ENCODE results near the gene MYL3. TPM values are rescaled to one million over a fixed set of nuclear protein-coding genes. Genes with fewer than 3 reads are reported as not detected.

The MYL3 gene
- total RNA-seq, 2 donors from 2014 or later: not detected

- H3K4me3 Mint-ChIP-seq: no peak overlapping the region
- peaks cover 15% of the 10 kb centered on the region for H3K27me3 Mint-ChIP-seq
- H3K36me3 Mint-ChIP-seq (ENCODE audit: low read depth): no peaks in the 10 kb centered on the region
- ATAC-seq (replicated peaks): no peak
- no peak overlapping the region for H3K27ac Mint-ChIP-seq
- peaks cover 4% of the 10 kb centered on the region for H3K4me1 Mint-ChIP-seq
- no peaks in the 10 kb centered on the region for H3K9me3 Mint-ChIP-seq
Observed at GRCh38 chr3:46867550-46867898, 4.3 kb upstream of the MYL3 start.

GRCh38 chr3:46866720-46867549 is 3.7 kb upstream of the MYL3 start:
- Mint-ChIP-seq H3K4me1 (peaks cover 4% of the 10 kb centered on the region), H3K27ac (no peak overlapping the region), H3K36me3 (ENCODE audit: low read depth) (no peaks in the 10 kb centered on the region), H3K9me3 (no peaks in the 10 kb centered on the region), H3K4me3 (no peak overlapping the region), H3K27me3 (peaks cover 15% of the 10 kb centered on the region)
- peak; percentile 71 for ATAC-seq (replicated peaks)

DNA sequence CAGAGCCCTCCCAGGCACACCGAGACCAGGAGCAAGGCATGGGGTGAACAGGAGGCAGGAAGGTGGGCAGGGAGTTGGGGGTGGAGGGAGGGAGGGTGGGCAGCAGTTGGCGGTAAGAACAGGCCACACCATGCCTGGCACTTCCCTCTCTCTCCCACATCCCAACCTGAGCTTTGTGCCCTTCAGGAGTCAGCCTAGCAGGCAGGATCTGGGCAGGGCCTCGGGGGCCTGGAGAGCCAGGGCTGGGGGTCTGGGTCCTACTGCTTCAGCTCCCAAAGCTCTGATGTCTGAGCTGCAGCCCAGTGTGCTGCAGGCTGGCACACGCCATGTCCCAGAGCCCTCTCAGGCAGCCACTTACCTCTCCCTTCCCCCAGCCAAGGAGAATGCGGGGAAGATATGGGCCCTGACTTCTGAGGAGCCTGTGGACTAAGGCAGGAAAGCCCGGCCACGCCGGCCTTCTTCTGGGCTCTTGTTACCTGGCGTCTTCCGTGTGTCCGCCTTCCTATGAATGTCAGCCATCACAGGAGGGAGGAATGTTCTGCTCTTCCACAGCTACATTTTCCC is 2.9 kb upstream of the MYL3 start:
- Mint-ChIP-seq H3K4me1 (peaks cover 4% of the 10 kb centered on the region), H3K27me3 (peaks cover 15% of the 10 kb centered on the region), H3K9me3 (no peaks in the 10 kb centered on the region), H3K4me3 (no peak overlapping the region), H3K27ac (no peak overlapping the region), H3K36me3 (ENCODE audit: low read depth) (no peaks in the 10 kb centered on the region)
- ATAC-seq (replicated peaks): no peak

DNA sequence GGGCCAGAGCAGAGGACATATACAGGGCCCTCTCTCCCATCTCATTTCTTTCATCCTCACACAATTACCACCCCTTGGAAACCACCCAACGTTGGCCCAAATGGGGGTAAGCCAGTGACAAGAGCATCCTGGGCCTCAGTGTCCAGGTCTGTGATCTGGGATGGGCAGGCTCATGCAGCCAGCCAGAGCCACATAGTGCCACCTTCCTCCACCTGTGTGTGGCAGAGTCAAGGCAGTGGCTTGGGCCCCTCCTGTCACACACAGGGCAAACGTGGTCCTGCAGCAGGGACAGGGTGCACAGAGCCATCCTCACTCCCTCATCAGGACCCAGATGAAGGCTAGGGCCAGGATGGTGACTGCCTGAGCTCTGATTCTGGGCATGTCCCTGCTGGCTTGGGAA is 2.3 kb upstream of the MYL3 start:
- Mint-ChIP-seq H3K9me3 (no peaks in the 10 kb centered on the region), H3K4me1 (peaks cover 4% of the 10 kb centered on the region), H3K36me3 (ENCODE audit: low read depth) (no peaks in the 10 kb centered on the region), H3K27ac (no peak overlapping the region), H3K4me3 (no peak overlapping the region), H3K27me3 (peaks cover 12% of the 10 kb centered on the region)
- ATAC-seq (replicated peaks): no peak

DNA sequence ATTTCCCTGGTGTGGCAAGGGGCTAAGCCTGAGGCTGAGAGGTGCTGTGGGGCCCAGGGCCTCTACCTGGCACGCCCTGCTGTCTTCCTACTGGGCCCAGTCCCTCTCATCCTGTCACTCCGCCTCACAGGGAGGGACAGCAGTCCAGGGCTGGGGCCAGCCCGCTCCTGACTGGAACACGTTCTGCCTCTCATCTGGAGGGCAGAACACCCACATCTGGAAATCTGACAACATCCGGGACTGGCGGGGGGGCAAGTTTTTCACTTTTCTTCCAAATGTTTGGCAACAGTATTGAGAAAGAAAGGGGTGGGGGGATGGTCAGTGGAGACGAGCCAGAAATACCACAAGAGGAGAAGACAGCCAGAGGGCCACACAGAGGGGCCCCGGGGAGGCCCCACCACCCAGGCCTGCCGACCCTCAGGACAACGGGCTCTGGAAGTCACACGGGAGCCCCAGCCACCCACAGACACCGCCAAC is 1.8 kb upstream of the MYL3 start:
- Mint-ChIP-seq H3K27ac (no peak overlapping the region), H3K9me3 (no peaks in the 10 kb centered on the region), H3K4me3 (no peak overlapping the region), H3K36me3 (ENCODE audit: low read depth) (no peaks in the 10 kb centered on the region), H3K4me1 (peaks cover 4% of the 10 kb centered on the region), H3K27me3 (peaks cover 12% of the 10 kb centered on the region)
- no peak for ATAC-seq (replicated peaks)

- Mint-ChIP-seq H3K27ac (no peak overlapping the region), H3K27me3 (peaks cover 4% of the 10 kb centered on the region), H3K9me3 (no peaks in the 10 kb centered on the region), H3K4me3 (no peak overlapping the region), H3K4me1 (peaks cover 4% of the 10 kb centered on the region), H3K36me3 (ENCODE audit: low read depth) (no peaks in the 10 kb centered on the region)
- ATAC-seq (replicated peaks): no peak
Observed at GRCh38 chr3:46864061-46864881, 1.0 kb upstream of the MYL3 start.

DNA sequence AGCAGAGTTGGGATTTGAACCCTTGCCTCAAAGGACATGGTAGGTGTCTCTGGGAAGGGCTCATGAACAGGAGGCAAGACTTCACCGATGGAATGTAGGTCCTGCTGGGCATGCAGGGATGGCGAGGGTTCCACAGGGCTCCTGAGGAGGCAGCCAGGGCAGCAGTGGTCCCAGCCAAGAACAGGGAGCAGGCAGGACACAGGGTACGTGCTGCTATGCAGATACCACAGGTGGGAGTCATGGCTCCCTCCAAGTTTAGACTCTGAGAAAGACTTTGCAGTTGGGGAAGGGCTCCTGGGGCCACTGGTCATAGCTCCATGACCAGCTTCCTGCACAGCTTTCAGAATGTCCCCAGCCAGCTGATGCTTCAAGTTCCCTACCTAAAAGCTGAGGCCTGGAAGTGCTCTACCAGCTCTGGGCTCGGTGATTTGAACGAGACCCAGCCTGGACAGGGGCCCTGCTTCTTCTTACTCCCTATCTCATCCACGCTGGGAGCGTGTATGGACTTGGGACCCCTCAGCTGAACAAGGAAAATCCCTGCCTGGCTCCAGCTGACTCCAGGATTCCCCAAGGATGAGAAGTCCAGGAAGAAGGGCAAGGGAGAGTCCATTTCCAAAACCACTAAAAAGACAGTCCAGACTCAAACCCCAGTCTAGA is 747 bp downstream of the MYL3 start:
- Mint-ChIP-seq H3K27me3 (peaks cover 8% of the 10 kb centered on the region), H3K4me1 (peaks cover 4% of the 10 kb centered on the region), H3K9me3 (no peaks in the 10 kb centered on the region), H3K4me3 (no peak overlapping the region), H3K36me3 (ENCODE audit: low read depth) (no peaks in the 10 kb centered on the region), H3K27ac (no peak overlapping the region)
- ATAC-seq (replicated peaks): no peak

- no peak for ATAC-seq (replicated peaks)
- Mint-ChIP-seq H3K36me3 (ENCODE audit: low read depth) (no peaks in the 10 kb centered on the region), H3K27ac (no peak overlapping the region), H3K4me3 (no peak overlapping the region), H3K9me3 (no peaks in the 10 kb centered on the region), H3K27me3 (peaks cover 7% of the 10 kb centered on the region), H3K4me1 (peaks cover 2% of the 10 kb centered on the region)
Observed at GRCh38 chr3:46861605-46862368, 1.5 kb downstream of the MYL3 start.

DNA sequence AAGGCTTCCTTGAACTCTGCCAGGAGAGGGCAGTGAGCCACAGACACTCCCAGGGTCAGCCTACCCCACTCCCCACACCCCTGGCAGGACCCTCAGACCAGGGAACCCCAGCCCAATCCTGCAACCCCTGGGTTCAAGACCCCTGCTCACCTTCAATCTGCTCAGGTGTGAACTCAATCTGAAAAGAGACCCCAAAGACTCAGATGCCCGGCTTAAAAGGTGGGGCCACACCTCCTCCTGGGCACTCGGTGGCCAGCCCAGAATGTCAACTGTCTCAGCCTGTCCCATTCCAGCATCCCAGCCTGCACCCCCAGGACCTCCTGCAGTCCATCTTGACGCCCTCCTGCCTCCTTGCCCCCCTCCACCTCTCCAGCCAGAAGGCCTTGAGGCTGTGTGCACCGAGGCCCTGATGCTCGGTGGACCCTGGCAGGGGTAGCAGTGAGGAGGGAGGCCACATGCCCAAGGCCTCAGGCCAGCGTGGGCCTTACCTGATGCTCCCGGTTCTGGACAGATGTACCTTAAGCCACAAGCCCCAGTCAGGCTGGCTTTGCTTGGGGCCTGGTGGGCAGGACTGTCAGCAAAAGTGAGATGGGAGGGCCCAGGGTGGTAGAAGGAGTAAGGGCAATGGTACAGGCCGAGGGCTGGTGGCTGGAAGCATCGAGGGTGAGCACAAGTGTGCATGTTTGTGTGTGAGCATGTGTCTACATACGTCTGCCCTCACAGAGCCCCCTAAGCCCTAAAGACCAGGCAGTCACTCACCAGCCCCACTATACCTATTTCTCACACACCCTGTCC is 2.2 kb downstream of the MYL3 start:
- no peaks in the 10 kb centered on the region for H3K36me3 Mint-ChIP-seq (ENCODE audit: low read depth)
- H3K27me3 Mint-ChIP-seq: peaks cover 6% of the 10 kb centered on the region
- H3K27ac Mint-ChIP-seq: no peak overlapping the region
- H3K4me3 Mint-ChIP-seq: no peak overlapping the region
- H3K4me1 Mint-ChIP-seq: no peaks in the 10 kb centered on the region
- no peaks in the 10 kb centered on the region for H3K9me3 Mint-ChIP-seq
- ATAC-seq (replicated peaks): no peak

- no peak for ATAC-seq (replicated peaks)
- H3K4me3 Mint-ChIP-seq: no peak overlapping the region
- no peaks in the 10 kb centered on the region for H3K4me1 Mint-ChIP-seq
- H3K27me3 Mint-ChIP-seq: peaks cover 6% of the 10 kb centered on the region
- no peak overlapping the region for H3K27ac Mint-ChIP-seq
- H3K9me3 Mint-ChIP-seq: no peaks in the 10 kb centered on the region
- H3K36me3 Mint-ChIP-seq (ENCODE audit: low read depth): no peaks in the 10 kb centered on the region
Observed at GRCh38 chr3:46860017-46860809, 3.0 kb downstream of the MYL3 start.

DNA sequence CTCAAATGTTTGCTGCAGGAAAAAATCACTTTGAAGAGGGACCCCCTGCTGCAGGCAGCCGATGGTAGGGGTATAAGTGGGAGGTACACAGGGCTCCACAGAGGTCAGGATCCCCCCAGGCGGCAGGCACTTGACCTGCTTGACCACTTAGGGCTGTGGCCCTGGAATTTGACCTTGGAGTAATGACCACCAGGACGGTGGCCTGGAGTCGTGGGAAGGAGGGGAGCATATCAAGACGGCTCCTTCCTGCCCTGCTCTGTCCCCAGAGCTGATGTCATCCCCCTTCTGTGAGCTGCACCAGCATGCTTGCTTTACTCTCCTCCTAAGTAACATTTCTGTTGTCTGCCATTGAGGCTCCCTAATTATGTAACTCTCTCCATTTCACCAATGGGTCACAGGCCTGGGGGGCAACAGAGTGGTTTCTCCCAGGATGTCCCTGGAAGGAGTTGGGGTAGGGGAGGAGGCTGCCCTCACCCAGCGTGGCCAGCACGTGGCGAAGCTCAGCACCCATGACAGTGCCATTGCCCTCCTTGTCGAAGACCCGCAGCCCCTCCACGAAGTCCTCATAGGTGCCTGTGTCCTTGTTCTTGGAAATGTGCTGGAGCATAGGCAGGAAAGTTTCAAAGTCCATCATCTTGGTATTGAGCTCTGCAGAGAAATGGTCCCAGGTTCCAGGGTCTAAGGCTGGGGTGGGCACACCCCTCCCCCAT is 4.1 kb downstream of the MYL3 start:
- Mint-ChIP-seq H3K27me3 (peaks cover 6% of the 10 kb centered on the region), H3K36me3 (ENCODE audit: low read depth) (no peaks in the 10 kb centered on the region), H3K4me3 (no peak overlapping the region), H3K27ac (no peak overlapping the region), H3K9me3 (no peaks in the 10 kb centered on the region), H3K4me1 (no peaks in the 10 kb centered on the region)
- no peak for ATAC-seq (replicated peaks)

GRCh38 chr3:46858456-46858855 is 4.8 kb downstream of the MYL3 start:
- H3K36me3 Mint-ChIP-seq (ENCODE audit: low read depth): no peaks in the 10 kb centered on the region
- no peak overlapping the region for H3K27ac Mint-ChIP-seq
- H3K9me3 Mint-ChIP-seq: no peaks in the 10 kb centered on the region
- no peak for ATAC-seq (replicated peaks)
- no peak overlapping the region for H3K4me3 Mint-ChIP-seq
- H3K27me3 Mint-ChIP-seq: peaks cover 6% of the 10 kb centered on the region
- H3K4me1 Mint-ChIP-seq: no peaks in the 10 kb centered on the region

Data from activated T-helper 17 cell treated with anti-CD3 and anti-CD28 coated beads, Interleukin-2, amount 50 U/mL, for 72 hours (primary cell).